Right cardiac atrium (tissue), 5 donors: Measurements from ENCODE around the gene MORN2. TPM values are rescaled to one million over a fixed set of nuclear protein-coding genes. Genes with fewer than 3 reads are reported as not detected.
"Not testable (repeated sequence)": the region's sequence is repeated elsewhere in the genome, so short reads cannot be mapped to it uniquely, and the experiment has no call there.

Source experiments
- ATAC-seq, 2 donors: fragments of 200-7000 bp; cut with Tn5 transposase; one replicate each; pipeline versions ENCODE4 v1.8.0 to v1.9.1; 2020; ENCODE audit warnings: moderate library complexity in 2 of 2, mild to moderate bottlenecking in 1 of 2
- DNase-seq, 3 donors: peaks; one replicate each; pipeline ENCODE4 v3.0.0-alpha.2; 2020
- H3K27ac ChIP-seq: one replicate; pipeline ENCODE4 v1.5.1; 2013; ENCODE audit warnings: mild to moderate bottlenecking, low read length, control low read depth, moderate library complexity
- H3K27me3 ChIP-seq: one replicate; pipeline ENCODE4 v1.6.1; 2013; ENCODE audit not compliant: control insufficient read depth, insufficient read depth
- H3K4me1 ChIP-seq: one replicate; pipeline ENCODE4 v1.6.1; 2013; ENCODE audit warnings: low read length; ENCODE audit not compliant: control insufficient read depth, insufficient read depth
- H3K4me3 ChIP-seq: one replicate; pipeline ENCODE4 v1.5.1; 2013; ENCODE audit warnings: low read length, control low read depth
- H3K9me3 ChIP-seq: one replicate; pipeline ENCODE4 v1.6.1; 2013; ENCODE audit warnings: low read length; ENCODE audit not compliant: control insufficient read depth
- WGBS: extraction: QIAGEN DNeasy Blood & Tissue Kit; methylation state at CpG from one replicate; pipeline ENCODE4 v1.1.7; 2013; 5-methylcytosine and 5-hydroxymethylcytosine counted together
- intact Hi-C, 4 donors: fragments of 100-400 bp; cut with DNase I; formaldehyde crosslinking; loops; one replicate each; pipeline versions ENCODE4 v1.11.0 to v1.14.0; 2022 to 2023
- long read RNA-seq, 4 donors: library from polyadenylated mRNA; unstranded; transcript quantifications; one replicate each; pipeline ENCODE4 v2.0.0, GENCODE V29; 2020 to 2021
- polyA plus RNA-seq: library from polyadenylated mRNA; stranded (reverse); fragments of 200-250 nt; gene quantifications from one replicate; pipeline ENCODE4 v1.2.3, GENCODE V29; 2013
- total RNA-seq, 4 donors: library from RNA; stranded (reverse); fragmentation: NEBNext Ultra II Directional; extraction: Animal tissue kit (Norgen Biotek cat#: 25700); gene quantifications; one replicate each; pipeline ENCODE4 v1.2.1, GENCODE V29; 2021
- donor health status: healthy with polysubstance abuse.
- donor health status: DM: no; HTN: yes; CAD: no.
- donor health status: DM: no; HTN: no; CAD: no.
- donor health status: DM: no; HTN: yes; CAD: no; lungs with severe emphysema.
- donor health status: DM: yes; HTN: yes; CAD: no.

Gene MORN2
- total RNA-seq (10 to 100 TPM; 18.5 to 22.6 (median 19.6) TPM), polyA plus RNA-seq (50.5 TPM)
- long read RNA-seq, donor 1, transcript MORN2-201 (5 exons, 739 nt), result major isoform, 6 of 7 reads
- long read RNA-seq, donor 1, partial matches to known transcripts, result 0 of 7 reads
- long read RNA-seq, donor 1, other reads (novel, unspliced or antisense), result 1 of 7 reads
- long read RNA-seq, donor 2, transcript MORN2-201 (5 exons, 739 nt), result major isoform, 6 of 6 reads
- long read RNA-seq, donor 2, partial matches to known transcripts, result 0 of 6 reads
- long read RNA-seq, donor 2, other reads (novel, unspliced or antisense), result 0 of 6 reads
- long read RNA-seq, donor 3, partial matches to known transcripts, result 0 of 3 reads
- long read RNA-seq, donor 3, other reads (novel, unspliced or antisense), result 0 of 3 reads
- long read RNA-seq, donor 4, transcript MORN2-201 (5 exons, 739 nt), result major isoform, 9 of 11 reads
- long read RNA-seq, donor 4, partial matches to known transcripts, result 0 of 11 reads
- long read RNA-seq, donor 4, other reads (novel, unspliced or antisense), result 2 of 11 reads

- DNase-seq (peak; percentile 91 to 94 (median 94)), ATAC-seq (peak; percentile 99 to 100)
- intact Hi-C loops, result no loop called here
- WGBS, result 1% methylated on average over 52 of the region's 52 CpGs
- H3K27me3 ChIP-seq, result no peaks in the 10 kb centered on the region
- H3K27ac ChIP-seq, result no peak within 1 kb of the TSS
- H3K9me3 ChIP-seq, result no peaks in the 10 kb centered on the region
- H3K4me1 ChIP-seq, result no peaks in the 10 kb centered on the region
- peak within 1 kb of the TSS; percentile 84 for H3K4me3 ChIP-seq
These were observed at the start of gene MORN2, which contains the start of gene DHX57 for GRCh38 chr2:38875576-38876367. TSS of gene MORN2 (plus strand) at chr2:38875976. TSS of gene DHX57 (minus strand) at chr2:38875934. CDS start at chr2:38868405, 7,529 bp downstream.

- H3K4me1 ChIP-seq, H3K4me3 ChIP-seq, H3K9me3 ChIP-seq, H3K27me3 ChIP-seq, DNase-seq, H3K27ac ChIP-seq, intact Hi-C loops: not testable (repeated sequence)
- peak in 1 of 2 donors; percentile 36 for ATAC-seq
- WGBS, result 79% methylated on average over 10 of the region's 10 CpGs
These were observed 48.1 kb upstream of the MORN2 start for GRCh38 chr2:38827539-38828145.

DNA sequence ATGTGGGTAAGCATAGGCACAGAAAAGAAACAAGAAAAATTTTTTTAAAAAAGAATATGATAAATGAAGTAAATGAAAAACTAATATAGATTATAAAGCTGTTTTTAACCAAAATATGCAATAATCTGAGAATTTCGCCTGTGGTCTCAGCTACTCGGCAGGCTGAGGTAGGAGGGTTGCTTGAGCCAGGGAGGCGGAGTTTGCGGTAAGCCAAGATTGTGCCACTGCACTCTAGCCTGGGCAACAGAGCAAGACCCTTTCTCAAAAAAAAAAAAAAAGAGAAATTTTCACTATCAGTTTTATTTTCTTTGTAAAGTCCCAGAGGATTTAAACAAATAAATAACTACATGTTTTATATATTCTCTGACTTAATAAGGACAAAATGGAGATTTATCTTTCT lies 47.3 kb upstream of the MORN2 start:
- no peaks in the 10 kb centered on the region for H3K9me3 ChIP-seq
- no peak overlapping the region for H3K4me3 ChIP-seq
- H3K4me1 ChIP-seq, result no peaks in the 10 kb centered on the region
- no peaks in the 10 kb centered on the region for H3K27me3 ChIP-seq
- H3K27ac ChIP-seq, result no peak overlapping the region
- DNase-seq, result no peak
- ATAC-seq, result no peak
- intact Hi-C loops, result no loop called here
- 83% methylated on average over 4 of the region's 4 CpGs for WGBS

GRCh38 chr2:38829971-38830370 lies 45.8 kb upstream of the MORN2 start:
- WGBS, result 96% methylated on average over 1 of the region's 1 CpG
- intact Hi-C loops, result no loop called here
- no peaks in the 10 kb centered on the region for H3K4me1 ChIP-seq
- H3K4me3 ChIP-seq, result no peak overlapping the region
- H3K27ac ChIP-seq, result no peak overlapping the region
- no peaks in the 10 kb centered on the region for H3K27me3 ChIP-seq
- DNase-seq (no peak), ATAC-seq (no peak)
- no peaks in the 10 kb centered on the region for H3K9me3 ChIP-seq

GRCh38 chr2:38830526-38831159 lies 45.1 kb upstream of the MORN2 start:
- ATAC-seq, result peak in 1 of 2 donors; percentile 33
- DNase-seq, result no peak
- intact Hi-C loops, result no loop called here
- H3K27ac ChIP-seq, result no peak overlapping the region
- 90% methylated on average over 6 of the region's 6 CpGs for whole genome bisulfite sequencing
- H3K4me1 ChIP-seq, result no peaks in the 10 kb centered on the region
- H3K4me3 ChIP-seq, result no peak overlapping the region
- no peaks in the 10 kb centered on the region for H3K27me3 ChIP-seq
- H3K9me3 ChIP-seq, result no peaks in the 10 kb centered on the region

- 70% methylated on average over 1 of the region's 1 CpG for WGBS
These were observed 40.7 kb upstream of the MORN2 start for GRCh38 chr2:38835015-38835601.

GRCh38 chr2:38835990-38836389 lies 39.8 kb upstream of the MORN2 start:
- DNase-seq, result no peak
- intact Hi-C loops, result no loop called here
- WGBS, result 82% methylated on average over 3 of the region's 3 CpGs
- H3K4me3 ChIP-seq, result no peak overlapping the region
- H3K27me3 ChIP-seq, result no peaks in the 10 kb centered on the region
- no peaks in the 10 kb centered on the region for H3K4me1 ChIP-seq
- H3K9me3 ChIP-seq, result no peaks in the 10 kb centered on the region
- H3K27ac ChIP-seq, result no peak overlapping the region
- ATAC-seq, result peak; percentile 51 to 74

More at GRCh38 chr2:38835015-38835601, 40.7 kb upstream of the MORN2 start:
- Histone ChIP-seq H3K4me1 (no peaks in the 10 kb centered on the region), H3K27ac (no peak overlapping the region), H3K27me3 (no peaks in the 10 kb centered on the region), H3K4me3 (no peak overlapping the region), H3K9me3 (no peaks in the 10 kb centered on the region)
- intact Hi-C loops, result no loop called here
- ATAC-seq (no peak), DNase-seq (no peak)

DNA sequence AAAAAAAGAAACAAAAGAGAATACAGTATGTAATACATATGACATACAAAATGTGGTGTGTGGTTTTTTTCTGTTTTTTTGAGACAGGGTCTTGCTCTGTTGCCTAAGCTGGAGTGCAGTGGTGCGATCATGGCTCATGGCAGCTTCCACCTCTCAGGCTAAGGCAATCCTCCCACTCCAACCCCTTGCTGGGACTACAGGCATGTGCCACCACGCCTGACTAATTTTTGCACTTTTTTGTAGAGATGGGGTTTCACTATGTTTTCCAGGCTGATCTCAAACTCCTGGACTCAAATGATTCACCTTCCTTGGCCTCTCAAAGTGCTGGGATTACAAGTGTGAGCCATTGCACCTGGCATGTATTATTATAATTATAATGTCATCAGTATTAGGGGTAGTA lies 39.0 kb upstream of the MORN2 start:
- Histone ChIP-seq H3K27me3 (no peaks in the 10 kb centered on the region), H3K4me1 (no peaks in the 10 kb centered on the region), H3K4me3 (no peak overlapping the region), H3K9me3 (no peaks in the 10 kb centered on the region), H3K27ac (no peak overlapping the region)
- ATAC-seq (no peak), DNase-seq (no peak)
- intact Hi-C loops, result no loop called here
- 93% methylated on average over 2 of the region's 2 CpGs for WGBS

GRCh38 chr2:38850045-38850444 lies 25.7 kb upstream of the MORN2 start:
- 85% methylated on average over 3 of the region's 3 CpGs for WGBS

DNA sequence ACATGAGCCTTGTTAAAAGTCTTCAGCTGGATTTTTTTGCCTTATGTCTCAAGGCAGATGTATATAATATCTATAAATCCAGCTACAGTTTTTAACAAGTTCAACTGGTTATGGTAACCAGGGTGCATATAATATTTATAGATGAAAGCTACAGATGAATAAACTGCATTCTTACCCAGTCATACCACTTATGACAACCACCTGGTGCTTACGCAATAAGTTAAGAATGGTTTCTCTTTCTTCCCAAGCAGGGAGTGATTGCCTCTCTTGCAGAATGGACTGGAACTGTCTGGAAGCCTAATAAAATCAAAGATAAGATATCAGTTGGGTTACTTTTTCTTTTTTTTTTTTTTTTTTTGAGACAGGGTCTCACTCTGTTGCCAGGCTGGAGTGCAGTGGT lies 19.6 kb upstream of the MORN2 start:
- DNase-seq (no peak), ATAC-seq (no peak)
- Histone ChIP-seq H3K4me3 (no peak overlapping the region), H3K27ac (no peak overlapping the region), H3K9me3 (no peaks in the 10 kb centered on the region), H3K27me3 (no peaks in the 10 kb centered on the region), H3K4me1 (no peaks in the 10 kb centered on the region)
- 98% methylated on average over 1 of the region's 1 CpG for WGBS
- intact Hi-C loops, result no loop called here

More at GRCh38 chr2:38850045-38850444, 25.7 kb upstream of the MORN2 start:
- Histone ChIP-seq H3K4me3 (no peak overlapping the region), H3K27ac (no peak overlapping the region), H3K27me3 (no peaks in the 10 kb centered on the region), H3K4me1 (no peaks in the 10 kb centered on the region), H3K9me3 (no peaks in the 10 kb centered on the region)
- ATAC-seq (no peak), DNase-seq (no peak)
- intact Hi-C loops, result no loop called here
